OCI-LY1 (cell line): ENCODE results near the gene CLPX.

Experiments used
- H2AFZ ChIP-seq: fragments of 200-600 bp; sonication (generic), shearing (Covaris generic); 2 replicates; pipeline ENCODE4 v1.6.0; 2014; ENCODE audit warnings: antibody characterized with exemption, mild to moderate bottlenecking, low read length
- H3F3A ChIP-seq: fragments of 200-600 bp; sonication (generic), shearing (Covaris generic); 2 replicates; pipeline ENCODE4 v1.6.0; 2014; ENCODE audit warnings: mild to moderate bottlenecking, antibody characterized with exemption, low read length, moderate library complexity; ENCODE audit not compliant: insufficient read depth
- H3K27ac ChIP-seq: fragments of 200-600 bp; sonication (generic); 2 replicates; pipeline ENCODE4 v1.5.1; 2014; ENCODE audit warnings: low read length, mixed run types, mild to moderate bottlenecking, low read depth; ENCODE audit not compliant: poor library complexity, severe bottlenecking
- H3K27me3 ChIP-seq: fragments of 200-600 bp; sonication (generic); 2 replicates; pipeline ENCODE4 v1.6.0; 2014; ENCODE audit warnings: antibody characterized with exemption, mild to moderate bottlenecking, low read length, moderate library complexity; ENCODE audit not compliant: insufficient read depth
- H3K36me3 ChIP-seq: fragments of 200-600 bp; sonication (generic); 2 replicates; pipeline ENCODE4 v1.6.1; 2014; ENCODE audit warnings: mild to moderate bottlenecking, antibody characterized with exemption, low read length, moderate library complexity, mixed read lengths; ENCODE audit not compliant: insufficient read depth
- H3K4me1 ChIP-seq: fragments of 200-600 bp; sonication (generic); 2 replicates; pipeline ENCODE4 v1.5.1; 2014; ENCODE audit warnings: mild to moderate bottlenecking, low read length, moderate library complexity; ENCODE audit not compliant: insufficient read depth, severe bottlenecking
- H3K4me2 ChIP-seq: fragments of 200-600 bp; sonication (generic), shearing (Covaris generic); 2 replicates; pipeline ENCODE4 v1.6.1; 2014; ENCODE audit warnings: low read length
- H3K4me3 ChIP-seq: fragments of 200-600 bp; sonication (generic); 2 replicates; pipeline ENCODE4 v1.5.1; 2014; ENCODE audit warnings: low read length, low read depth, mild to moderate bottlenecking, mixed read lengths; ENCODE audit not compliant: poor library complexity, severe bottlenecking
- H3K79me2 ChIP-seq: fragments of 200-600 bp; shearing (Covaris generic); 2 replicates; pipeline ENCODE4 v1.6.1; 2016; ENCODE audit warnings: mixed run types, low read length, mixed read lengths; ENCODE audit not compliant: insufficient read depth
- H3K9ac ChIP-seq: fragments of 200-600 bp; sonication (generic), shearing (Covaris generic); 2 replicates; pipeline ENCODE4 v1.6.1; 2014; ENCODE audit warnings: mild to moderate bottlenecking, low read length, mixed read lengths
- H3K9me2 ChIP-seq: fragments of 200-600 bp; sonication (generic), shearing (Covaris generic); 2 replicates; pipeline ENCODE4 v1.6.1; 2014; ENCODE audit warnings: low read depth, mild to moderate bottlenecking, low read length, mixed read lengths
- H3K9me3 ChIP-seq: fragments of 200-600 bp; shearing (Covaris generic); 2 replicates; pipeline ENCODE4 v1.6.1; 2014; ENCODE audit warnings: low read length, mixed read lengths
- H4K20me1 ChIP-seq: fragments of 200-600 bp; sonication (generic), shearing (Covaris generic); 2 replicates; pipeline ENCODE4 v1.6.0; 2016; ENCODE audit warnings: mild to moderate bottlenecking, low read length; ENCODE audit not compliant: insufficient read depth
- CTCF ChIP-seq: fragments of 200-600 bp; sonication (generic), shearing (Covaris generic); IDR thresholded peaks from 2 replicates; pipeline ENCODE4 v1.5.1; 2017; ENCODE audit warnings: mild to moderate bottlenecking, antibody characterized with exemption, low read length, moderate library complexity, mixed read lengths
- EZH2 ChIP-seq: fragments of 200-600 bp; sonication (generic), shearing (Covaris generic); IDR thresholded peaks from 2 replicates; pipeline ENCODE4 v1.8.0; 2017; ENCODE audit warnings: borderline replicate concordance, mixed run types, mild to moderate bottlenecking, antibody characterized with exemption, low read length, moderate library complexity, mixed read lengths

The CLPX gene

GRCh38 chr15:65184868-65185717, at the start of gene CLPX:
Gene CLPX, minus strand, starts transcription at chr15:65185342. Its CDS starts 189 bp downstream, at chr15:65185153.
- peaks cover 23% of the 10 kb centered on the region for H3K4me1 ChIP-seq
- peak within 1 kb of the TSS; percentile 99 for H2AFZ ChIP-seq
- peak within 1 kb of the TSS; percentile 97 for H3K9ac ChIP-seq
- H4K20me1 ChIP-seq, result no peaks in the 10 kb centered on the region
- no peaks in the 10 kb centered on the region for H3F3A ChIP-seq
- H3K79me2 ChIP-seq, result peaks cover 35% of the 10 kb centered on the region
- peak within 1 kb of the TSS; percentile 93 for H3K4me3 ChIP-seq
- no peaks in the 10 kb centered on the region for H3K9me2 ChIP-seq
- H3K9me3 ChIP-seq, result no peaks in the 10 kb centered on the region
- H3K36me3 ChIP-seq, result peaks cover 6% of the 10 kb centered on the region; the same call in 1 of the 2 replicates
- H3K27ac ChIP-seq, result peak within 1 kb of the TSS; percentile 84
- H3K4me2 ChIP-seq, result peak within 1 kb of the TSS; percentile 92
- TF ChIP-seq EZH2, result no peak
- TF ChIP-seq CTCF, result no peak
- no peaks in the 10 kb centered on the region for H3K27me3 ChIP-seq

GRCh38 chr15:65233696-65234095, 48.6 kb upstream of the CLPX start:
- H3F3A ChIP-seq, result no peaks in the 10 kb centered on the region
- no peak overlapping the region for H3K4me3 ChIP-seq
- no peak overlapping the region for H3K27ac ChIP-seq
- H2AFZ ChIP-seq, result no peak overlapping the region
- no peaks in the 10 kb centered on the region for H3K79me2 ChIP-seq
- H4K20me1 ChIP-seq, result no peaks in the 10 kb centered on the region
- TF ChIP-seq EZH2 (no peak), CTCF (no peak)
- no peak overlapping the region for H3K9ac ChIP-seq
- H3K36me3 ChIP-seq, result no peaks in the 10 kb centered on the region
- no peak overlapping the region for H3K4me2 ChIP-seq
- no peaks in the 10 kb centered on the region for H3K4me1 ChIP-seq
- H3K9me3 ChIP-seq, result no peaks in the 10 kb centered on the region
- H3K9me2 ChIP-seq, result no peaks in the 10 kb centered on the region
- H3K27me3 ChIP-seq, result no peaks in the 10 kb centered on the region; the same call in 1 of the 2 replicates

- Histone ChIP-seq H4K20me1 (no peaks in the 10 kb centered on the region), H3K9me2 (no peaks in the 10 kb centered on the region), H3K79me2 (no peaks in the 10 kb centered on the region), H3K4me3 (no peak overlapping the region), H3F3A (no peaks in the 10 kb centered on the region), H3K27me3 (no peaks in the 10 kb centered on the region; the same call in 1 of the 2 replicates), H3K9me3 (no peaks in the 10 kb centered on the region), H3K36me3 (no peaks in the 10 kb centered on the region), H2AFZ (no peak overlapping the region), H3K4me1 (no peaks in the 10 kb centered on the region), H3K9ac (no peak overlapping the region), H3K4me2 (no peak overlapping the region), H3K27ac (no peak overlapping the region)
- TF ChIP-seq EZH2, result no peak
- no peak for TF ChIP-seq CTCF
Observed at GRCh38 chr15:65232520-65232919, 47.4 kb upstream of the CLPX start.
